A204.1 (cell line): ENCODE data around the gene STAT3.
A peak's percentile ranks its signal among the peaks of the same experiment; 100 is the strongest.
"Not testable (repeated sequence)": the region's sequence is repeated elsewhere in the genome, so short reads cannot be mapped to it uniquely, and the experiment has no call there.

ENCODE experiments used
- FAIRE-seq: peaks from 2 replicates; lab custom pipeline; 2012; peaks lifted over from hg19 to GRCh38; lab: Jason Lieb, UNC

STAT3 gene

DNA sequence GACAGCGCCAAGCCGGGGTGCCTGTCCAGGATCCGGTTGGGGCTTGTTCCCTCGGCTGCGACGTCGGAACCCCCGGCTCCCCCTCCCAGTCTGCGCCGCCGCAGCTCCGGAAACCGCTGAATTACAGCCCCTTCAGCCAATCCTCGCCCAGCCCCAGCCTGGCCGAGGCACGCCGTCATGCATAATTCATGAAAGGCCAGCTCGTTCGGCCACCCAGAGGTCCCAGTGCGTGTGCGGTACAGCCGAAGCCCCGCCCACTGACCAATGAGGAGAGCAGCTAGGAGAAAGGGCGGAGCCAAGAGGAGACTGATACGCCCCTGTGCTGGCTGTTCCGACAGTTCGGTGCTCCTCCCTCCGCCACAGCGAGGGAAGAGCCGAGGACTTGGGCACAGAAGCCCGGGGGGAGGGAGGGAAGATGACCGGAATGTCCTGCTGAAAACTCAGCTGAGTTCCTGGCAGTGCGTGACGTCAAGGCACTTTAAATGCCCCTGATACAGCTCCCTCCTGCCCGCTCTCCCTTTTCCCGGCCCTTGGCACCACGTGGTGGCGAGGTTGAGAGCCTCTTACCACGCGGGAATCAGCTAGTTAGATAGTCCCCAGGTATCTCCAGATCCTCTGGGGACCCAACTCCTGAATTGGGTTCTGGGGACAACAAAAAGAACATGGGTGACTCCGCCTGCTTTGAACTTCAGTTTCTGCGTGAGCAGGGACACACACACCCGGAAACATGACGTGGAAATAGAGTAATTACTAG lies at the start of gene STAT3:
Gene STAT3 (minus strand): TSS at position 62 of the 754 bp plus-strand sequence. CDS start 39,926 bp downstream, outside the sequence.
- FAIRE-seq, result peak; percentile 98

DNA sequence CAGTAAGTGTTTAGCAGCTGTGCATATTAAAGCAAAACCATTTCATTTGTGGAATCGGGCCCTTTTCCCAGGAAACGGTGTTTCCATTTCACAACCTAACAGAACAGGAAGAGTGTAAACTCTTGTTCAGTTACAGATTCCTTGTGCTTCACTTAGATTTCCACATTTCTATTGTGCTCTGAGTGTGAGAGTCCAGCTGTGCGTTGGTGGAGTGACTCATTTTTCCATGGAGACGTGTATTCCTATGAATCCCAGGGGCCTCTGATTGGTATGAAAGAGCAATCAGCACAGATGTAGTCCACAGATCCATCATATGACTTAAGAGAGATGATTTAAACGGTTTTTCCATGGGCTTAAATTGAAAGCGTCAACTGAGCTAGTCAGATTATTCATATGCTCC lies 48.1 kb upstream of the STAT3 start:
- FAIRE-seq, result no peak

DNA sequence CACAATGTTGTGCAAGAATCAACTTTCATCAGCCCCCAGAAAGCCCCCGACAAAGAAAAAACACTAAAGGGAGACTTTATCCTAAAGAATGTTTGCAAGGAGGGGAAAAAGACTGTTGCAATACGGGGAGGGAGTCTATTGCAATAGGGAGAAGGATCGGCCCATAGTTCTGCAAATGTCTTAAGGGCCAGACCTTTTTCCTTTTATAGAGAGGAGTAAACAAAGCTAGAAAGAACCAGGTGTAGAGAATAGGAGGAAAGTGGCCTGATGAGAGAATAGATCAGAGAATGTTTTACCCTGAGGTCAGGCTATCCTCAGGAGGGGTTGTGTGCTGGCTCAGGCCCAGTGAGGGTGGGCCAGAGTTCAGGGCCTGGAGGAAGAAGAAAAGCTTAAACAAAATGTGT lies 43.5 kb upstream of the STAT3 start:
- FAIRE-seq, result no peak

DNA sequence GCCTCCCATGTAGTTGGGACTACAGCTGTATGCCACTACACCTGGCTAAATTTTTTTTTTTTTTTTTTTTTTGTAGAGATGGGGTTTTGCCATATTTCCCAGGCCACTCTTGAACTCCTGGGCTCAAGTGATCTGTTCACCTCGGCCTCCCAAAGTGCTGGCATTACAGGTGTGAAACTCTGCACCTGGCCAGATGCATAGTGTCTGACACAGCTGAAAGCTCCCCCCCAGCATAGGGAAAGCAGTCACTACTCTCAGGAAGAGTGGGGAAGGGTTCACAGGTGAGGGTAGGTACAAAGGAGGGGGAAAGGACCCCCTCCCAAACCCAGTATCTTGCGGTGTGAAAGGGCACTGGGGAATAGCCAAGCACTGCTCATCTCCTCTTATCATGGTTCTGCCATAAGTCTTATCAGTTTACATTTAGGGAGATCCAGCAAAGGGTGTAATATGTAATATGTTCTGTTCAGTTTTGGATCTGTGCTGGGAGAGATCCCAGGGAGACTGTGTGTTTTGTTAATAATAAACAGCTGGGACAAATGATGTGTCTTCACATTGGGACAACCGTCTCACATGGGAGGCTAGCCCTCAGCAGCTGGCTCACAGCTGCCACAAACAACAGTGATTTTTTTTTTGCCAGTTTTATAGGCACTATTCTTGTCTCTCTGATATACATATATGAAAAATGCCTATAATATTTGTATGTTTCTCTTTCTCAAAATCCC lies 41.6 kb upstream of the STAT3 start:
- no peak for FAIRE-seq

DNA sequence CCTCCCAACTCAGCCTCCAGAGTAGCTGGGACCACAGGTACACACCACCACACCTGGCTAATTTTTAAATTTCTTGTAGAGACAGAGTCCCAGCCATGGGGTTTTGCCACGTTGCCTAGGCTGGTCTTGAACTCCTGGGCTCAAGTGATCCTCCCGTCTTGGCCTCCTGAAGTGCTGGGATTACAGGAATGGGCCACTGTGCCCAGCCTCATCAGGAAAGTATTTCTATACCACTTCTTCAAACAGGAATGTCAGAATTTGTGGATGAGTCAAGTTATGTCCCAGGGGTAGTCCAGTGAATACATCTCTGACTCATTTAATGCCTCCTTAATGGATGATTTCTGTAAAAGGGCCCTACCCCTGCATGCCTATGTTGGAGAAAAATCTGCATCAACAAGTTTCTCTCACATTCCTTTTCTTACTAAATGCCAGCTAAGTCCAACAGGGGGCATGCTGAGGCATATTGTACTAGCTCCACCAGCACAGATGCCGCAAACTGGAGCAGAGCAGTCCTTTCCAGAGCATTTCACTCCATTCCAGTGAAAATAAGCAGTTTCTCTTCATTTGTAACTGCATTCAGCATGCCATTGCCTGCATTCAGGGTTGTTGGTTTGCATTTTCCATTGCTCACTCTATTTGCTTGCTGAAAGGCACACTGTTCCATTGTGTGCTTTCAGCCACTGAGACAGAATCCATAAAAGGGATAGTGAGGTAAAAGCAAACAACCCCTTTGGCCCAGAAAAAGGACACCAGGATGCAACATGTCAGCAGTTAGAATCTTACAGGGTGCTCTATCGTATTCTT lies 40.1 kb upstream of the STAT3 start:
- FAIRE-seq, result peak; percentile 83

DNA sequence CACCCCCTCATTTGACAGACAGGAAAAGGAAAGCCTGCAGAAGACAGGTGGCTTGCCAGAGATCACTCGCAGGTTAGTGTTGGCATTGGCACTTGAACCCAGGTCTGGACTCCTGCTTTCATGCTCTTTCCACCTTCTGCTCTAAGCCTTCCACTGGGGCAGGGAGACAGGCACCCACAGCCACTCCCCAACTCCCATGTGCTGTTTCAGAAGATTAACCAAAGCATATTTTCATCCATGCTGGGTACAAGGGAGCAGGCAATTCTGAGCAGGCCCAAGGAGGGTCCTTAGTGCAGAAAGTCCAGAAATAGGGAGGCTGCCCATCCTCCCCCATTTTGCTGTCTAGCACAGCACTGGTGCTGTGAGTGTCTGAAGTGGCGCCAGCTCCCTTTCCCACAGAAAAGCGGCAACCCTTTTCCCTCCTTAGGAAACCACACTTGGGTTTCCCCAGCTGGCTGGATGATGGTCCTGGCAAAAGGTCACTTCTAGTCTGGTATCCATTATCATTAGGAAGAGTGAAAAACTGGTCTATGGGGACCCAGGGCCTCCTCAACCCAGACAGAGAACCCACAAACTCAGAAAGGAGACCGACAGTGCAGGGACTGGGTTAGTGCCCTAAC lies 36.9 kb upstream of the STAT3 start:
- FAIRE-seq, result no peak

DNA sequence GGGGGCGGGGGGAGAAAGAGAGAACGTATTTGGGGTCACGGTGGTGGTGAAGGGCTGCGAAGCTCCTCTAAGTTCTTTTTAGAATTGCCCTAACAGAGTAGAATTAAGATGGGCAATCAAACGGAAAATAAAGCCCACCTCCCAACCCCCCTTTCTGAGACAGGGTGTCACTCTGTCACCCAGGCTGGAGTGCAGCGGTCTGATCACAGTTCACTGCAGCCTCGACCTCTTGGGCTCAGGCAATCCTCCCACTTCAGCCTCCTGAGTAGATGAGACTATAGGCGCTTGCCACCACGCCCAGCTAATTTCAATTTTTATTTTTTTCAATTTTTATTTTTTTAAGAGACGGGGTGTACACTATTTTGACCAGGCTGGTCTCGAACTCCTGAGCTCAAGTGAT lies 35.5 kb upstream of the STAT3 start:
- no peak for FAIRE-seq

DNA sequence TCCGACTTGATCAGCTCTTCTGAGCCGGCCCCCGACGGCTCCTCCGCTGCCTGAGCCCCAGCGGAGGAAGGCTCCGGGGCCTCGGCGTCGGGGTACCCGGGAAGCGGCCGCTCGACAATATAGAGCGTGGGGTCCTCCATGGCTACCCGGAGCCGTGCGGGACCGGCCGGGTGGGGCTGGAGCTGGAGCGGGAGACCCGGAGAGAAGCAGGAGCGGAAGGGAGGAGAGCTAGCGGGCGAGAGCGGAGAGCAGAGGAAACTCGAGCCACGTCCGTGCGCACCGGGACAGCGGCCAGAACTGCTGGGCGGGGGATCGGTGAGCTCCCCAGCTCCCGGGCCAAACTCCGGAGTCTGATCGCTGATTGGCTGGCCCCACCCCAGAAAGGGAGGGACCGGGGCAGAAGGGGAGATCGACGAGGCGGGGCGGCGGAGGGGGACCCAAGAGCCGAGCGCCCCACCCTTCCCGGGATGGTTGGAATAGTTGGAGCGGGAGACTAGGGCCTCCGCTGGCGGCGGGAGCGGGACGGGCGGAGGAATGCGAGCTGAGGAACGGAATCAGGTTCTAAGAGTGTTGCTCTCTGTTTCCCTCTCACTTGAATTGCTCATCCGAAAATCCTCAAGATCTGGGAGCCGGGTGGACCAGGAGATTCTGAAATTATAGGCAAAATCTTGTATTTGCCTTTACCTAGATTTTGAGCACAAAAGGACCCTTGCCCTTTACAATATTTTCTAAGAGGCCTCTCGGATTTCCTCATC lies 34.9 kb upstream of the STAT3 start, which contains the start of gene CAVIN1:
Gene CAVIN1 (minus strand): TSS at position 299 of the 755 bp plus-strand sequence. CDS start 159 bp downstream, at position 140.
- peak; percentile 97 for FAIRE-seq

DNA sequence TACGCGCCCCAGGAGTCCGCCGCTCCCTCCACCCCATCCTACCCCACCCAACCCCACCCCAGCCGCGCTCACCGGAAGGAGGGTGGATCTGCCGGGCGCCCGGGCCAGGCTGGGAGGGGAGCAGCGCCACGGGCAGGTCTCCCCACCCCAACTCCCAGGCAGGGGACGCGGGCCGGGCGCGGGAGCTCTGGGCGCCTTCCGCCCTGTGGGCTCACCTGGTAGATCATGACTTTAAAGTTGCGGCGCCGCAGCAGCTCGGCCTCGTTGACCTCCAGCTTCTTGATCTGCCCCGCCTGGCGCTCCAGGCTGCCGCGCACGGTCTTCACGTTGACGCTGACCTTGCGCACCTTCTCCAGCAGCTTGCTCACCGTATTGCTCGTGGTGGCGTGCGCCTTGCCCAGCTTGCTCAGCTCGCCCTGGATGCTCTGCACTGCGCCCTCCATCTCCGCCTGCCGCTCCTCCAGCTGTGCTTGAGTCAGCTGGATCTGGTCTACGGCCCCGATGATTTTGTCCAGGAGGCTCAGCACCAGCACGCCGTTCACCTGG lies 34.2 kb upstream of the STAT3 start:
- no peak for FAIRE-seq

DNA sequence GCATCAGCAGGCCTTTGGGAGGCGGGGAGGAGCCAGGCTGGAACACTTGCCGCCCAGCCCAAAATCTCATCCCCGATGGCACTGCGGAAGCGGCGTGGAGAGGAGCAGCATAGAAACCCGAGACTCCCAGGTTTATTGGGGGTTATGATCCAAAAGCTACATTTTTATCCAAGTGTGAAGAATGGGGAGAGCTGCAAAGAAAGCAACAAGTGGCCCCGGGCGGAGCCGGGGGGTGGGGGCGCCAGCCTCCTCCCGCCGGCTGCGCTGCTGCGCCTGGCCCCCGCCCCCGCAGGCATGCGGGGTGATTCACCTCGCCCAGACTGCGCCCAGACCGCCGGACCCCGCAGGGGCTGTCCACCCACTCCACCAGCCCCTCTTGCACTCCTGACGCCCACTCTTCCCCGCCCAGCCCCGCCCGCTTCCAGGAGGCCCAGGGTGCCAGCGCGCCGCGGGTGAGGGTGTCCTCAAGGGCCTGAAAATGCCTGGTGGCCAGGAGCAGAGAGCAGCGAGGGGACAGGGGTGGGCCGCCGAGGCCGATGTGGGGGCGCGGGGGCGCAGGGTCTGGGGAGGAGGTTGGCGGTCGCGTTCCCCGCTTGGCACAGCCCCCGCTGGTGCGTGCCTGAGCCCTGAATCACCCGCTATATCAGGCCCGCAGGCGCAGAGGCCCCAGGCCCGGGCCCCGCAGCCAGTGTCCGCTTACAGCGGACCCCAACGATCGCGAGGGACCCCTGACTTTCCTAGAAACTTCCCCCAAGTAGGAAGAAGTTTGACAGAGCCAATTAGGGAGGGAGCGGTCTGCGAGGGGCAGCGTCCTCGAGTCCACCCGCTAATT lies 33.5 kb upstream of the STAT3 start:
- FAIRE-seq, result no peak

DNA sequence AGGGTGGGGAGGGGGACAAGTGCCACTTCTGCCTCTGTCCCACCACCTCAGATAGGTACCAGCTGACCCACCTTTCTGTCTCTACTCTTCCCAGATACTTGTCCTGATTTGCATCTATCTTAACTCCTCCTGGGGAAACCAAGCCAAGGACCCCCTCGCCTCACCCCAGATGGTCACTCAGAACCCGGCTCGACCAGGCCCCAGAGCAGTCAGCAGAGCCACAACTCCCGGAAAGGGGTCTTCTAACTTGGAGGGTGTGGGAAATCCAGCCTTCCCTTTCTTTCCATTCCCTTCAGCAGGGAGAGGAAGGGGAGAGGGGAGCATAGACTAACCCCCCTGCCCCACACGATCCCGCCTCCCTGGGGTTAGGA lies 32.9 kb upstream of the STAT3 start:
- no peak for FAIRE-seq

DNA sequence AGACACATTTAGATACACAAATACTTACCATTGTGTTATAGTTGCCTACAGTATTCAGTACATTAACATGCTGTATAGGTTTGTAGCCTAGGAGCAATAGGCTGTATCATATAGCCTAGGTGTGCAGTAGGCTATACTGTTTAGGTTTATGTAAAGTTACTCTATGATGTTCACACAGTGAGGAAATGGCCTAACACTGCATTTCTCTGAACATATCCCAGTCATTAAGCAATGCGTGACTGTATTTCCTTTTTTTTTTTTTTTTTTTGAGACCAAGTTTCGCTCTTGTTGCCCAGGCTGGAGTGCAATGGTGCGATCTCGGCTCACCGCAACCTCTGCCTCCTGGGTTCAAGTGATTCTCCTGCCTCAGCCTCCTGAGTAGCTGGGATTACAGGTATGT lies 29.7 kb upstream of the STAT3 start:
- not testable (repeated sequence) for FAIRE-seq

DNA sequence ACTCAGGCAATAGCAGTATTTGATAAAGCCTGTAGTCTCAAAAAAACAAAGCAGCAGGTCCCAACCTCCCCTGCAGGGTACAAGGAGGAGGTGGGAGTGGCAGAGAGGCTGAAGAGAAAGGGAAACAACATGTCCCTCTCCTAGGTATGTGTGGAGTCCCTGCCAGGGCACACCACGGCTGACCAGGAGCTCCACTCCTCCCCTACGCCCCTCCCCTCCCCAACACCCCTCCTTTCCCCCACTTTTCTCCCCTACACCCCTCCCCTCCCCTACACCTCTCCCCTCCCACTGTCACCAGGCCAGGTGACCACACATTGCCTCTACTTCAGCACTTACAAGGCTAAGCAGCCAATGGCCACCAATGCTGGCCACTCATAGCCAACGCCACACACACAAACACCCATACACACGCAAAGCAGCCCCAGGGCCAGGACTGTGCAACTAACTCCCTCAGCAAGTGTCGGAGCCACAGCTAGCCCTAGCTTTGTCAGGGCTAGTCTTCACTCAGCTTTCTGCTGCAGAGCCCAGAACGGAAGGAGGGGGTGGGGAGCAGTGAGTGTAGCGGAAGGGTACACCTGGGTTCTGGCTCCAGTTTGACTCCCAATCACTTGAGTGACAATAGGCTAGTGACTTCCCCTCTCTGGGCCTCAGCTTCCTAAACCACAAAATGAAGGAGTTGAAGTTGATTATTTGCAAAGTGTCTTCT lies 26.6 kb upstream of the STAT3 start:
- FAIRE-seq, result no peak

DNA sequence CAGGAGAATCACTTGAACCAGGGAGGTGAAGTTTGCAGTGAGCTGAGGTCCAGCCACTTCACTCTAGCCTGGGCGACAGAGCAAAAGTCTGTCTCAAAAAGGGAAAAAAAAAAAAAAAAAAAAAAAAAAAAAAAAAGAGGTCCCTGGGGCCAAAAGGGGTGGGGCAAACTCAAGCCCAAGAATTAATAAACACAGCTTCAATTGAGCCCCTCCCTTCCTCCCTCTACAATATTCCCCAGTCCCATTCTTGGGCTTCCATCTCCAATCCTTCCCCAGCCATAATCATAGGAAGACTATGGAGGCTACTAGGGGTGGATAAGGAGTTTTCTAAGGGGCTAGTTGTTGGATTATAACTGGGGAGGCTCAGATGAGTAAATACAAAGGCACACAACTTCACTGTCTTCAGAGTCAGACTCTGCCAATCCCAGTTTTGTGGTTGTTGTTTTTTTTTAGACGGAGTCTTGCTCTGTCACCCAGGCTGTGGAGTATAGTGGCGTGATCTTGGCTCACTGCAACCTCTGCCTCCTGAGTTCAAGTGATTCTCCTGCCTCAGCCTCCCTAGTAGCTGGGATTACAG lies 25.3 kb upstream of the STAT3 start:
- no peak for FAIRE-seq

DNA sequence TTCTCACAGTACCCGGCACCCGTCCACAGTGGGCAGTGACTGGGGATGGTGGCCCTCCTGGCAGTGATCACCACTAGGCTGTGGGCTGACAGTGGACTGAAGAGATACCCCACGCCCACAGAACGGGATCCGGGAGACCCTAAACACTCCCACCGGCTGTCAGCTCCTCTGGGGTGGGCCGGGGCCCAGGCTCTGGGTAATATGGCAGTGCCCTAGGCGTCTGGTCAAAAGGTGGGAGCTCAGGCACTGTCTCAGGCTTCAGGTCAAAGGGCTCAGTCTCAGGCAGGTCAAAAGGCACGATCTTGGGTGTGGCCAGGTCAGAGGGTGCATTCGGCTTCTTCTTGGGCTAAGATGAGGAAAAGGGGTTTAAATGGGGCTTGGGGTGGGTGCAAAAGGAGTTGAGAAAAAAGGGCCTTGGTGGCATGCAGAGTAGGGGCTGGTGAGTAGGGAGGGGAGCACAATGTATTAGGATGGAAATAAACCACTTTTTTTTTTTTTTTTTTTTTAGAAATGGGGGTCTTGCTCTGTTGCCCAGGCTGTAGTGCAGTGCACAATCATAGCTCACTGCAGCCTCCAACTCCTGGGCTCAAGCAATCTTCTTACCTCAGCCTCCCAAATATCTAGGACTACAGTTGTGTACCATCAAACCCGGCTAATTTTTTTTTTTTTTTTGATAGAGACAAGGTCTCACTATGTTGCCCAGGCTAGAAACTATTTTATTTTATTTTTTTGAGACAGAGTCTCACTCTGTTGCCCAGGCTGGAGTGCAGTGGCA lies 23.9 kb upstream of the STAT3 start:
- no peak for FAIRE-seq

DNA sequence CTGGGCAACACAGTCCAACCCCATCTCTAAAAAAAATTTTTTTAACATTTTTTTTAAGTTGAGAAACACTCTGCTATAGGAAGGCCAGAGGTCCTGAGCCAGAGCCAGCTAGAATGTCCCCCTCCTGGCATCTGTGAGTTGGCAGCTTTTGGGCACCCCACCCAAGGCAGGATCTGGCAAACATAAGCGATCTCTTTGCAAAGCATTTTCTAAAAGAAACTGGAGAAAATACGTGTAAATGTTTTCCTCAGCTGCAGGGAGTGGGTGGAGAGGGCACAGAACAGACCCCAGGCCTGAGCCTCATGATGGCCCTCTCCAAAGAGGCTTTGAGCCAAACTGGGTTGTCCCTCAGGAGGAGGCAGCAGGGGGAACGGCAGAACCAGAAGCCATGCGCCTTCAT lies 23.1 kb upstream of the STAT3 start:
- no peak for FAIRE-seq

DNA sequence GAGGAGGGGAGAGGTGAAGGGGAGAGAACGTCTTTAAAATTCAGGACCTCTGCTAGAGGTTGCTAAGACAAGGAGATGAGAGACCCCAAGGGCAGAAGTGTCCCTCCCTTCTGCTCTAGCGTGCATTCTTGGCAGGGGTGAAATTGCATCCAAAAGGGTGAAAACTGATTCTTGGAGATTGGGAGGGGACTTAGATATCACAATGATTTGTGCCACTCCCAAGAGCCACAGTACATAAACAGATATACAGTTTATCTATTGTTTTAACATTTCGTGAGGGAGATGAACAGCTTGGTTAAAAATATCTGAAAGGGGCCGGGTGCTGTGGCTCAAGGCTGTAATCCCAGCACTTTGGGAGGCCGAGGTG lies 22.1 kb upstream of the STAT3 start:
- FAIRE-seq, result no peak

DNA sequence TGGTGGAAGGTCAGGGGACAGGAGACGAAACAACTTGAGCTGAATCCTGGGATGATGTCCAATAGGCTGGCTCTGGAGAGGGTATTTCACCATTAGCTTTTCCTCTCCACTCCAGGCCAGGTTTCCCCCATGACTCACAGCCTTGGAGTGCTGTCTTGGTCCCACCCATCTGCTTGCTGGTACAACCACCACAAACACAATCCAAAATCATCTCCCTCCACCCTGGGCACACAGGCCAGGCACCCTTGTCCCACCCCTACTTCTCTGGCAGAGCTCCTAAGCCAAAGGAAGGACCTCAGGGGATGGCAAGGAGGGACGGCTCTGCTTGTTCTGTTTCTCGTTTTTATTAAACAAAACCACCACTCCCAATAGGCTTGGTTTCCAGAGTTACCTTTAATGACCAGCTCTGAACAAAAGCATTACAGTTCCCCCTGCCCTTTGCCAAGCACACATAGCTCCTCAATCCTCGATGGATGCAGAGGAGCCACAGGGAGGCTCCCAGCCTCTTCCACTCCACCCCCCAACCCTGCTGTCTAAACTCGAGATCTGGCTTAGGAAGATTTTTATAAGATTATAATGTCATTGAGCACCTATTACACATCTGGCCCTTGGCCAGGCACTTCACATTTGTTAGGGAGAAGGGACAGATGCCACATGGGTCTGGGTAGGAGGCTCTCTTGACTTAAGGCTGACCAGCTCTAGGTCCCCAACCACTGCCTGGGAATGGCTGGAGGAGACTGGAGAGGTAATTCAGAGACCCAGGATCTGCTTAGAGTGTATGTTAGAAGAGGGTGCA lies 21.5 kb upstream of the STAT3 start:
- FAIRE-seq, result no peak
